ENCODE data around the gene CDK14. TPM values are rescaled to one million over a fixed set of nuclear protein-coding genes. Genes with fewer than 3 reads are reported as not detected.

CDK14 gene
- total and polyA plus RNA-seq, 2 of the 8 experiments (the other 6 are each of a cell fraction or from before 2014, with no cell fraction given) = 5.5 to 47.3 TPM

DNA sequence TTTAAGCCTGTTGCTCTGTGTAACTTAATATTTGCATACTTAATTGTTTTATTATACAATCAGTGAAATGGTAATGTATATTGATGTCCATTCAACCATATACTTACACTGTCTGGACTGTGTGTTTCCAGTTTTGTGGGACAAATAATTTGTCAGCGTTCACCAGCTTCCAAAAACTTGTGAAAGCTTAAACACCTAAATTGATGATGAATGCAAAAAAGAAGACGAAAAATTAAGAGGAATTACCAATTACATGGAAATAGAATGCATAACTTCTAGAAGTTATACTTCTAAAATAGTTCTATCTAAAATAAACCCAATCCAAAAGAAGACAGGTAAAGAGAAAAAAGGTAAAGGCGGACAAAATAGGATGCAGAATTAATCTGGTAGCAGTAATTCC, 513.1 kb downstream of the CDK14 start:
- Histone ChIP-seq H3K27ac (ENCODE audit: low read depth, low read length) (no peak overlapping the region), H3K4ac (replicated peaks; ENCODE audit: insufficient read length, low read depth, low read length) (no peak overlapping the region), H2BK120ac (replicated peaks; ENCODE audit: low read depth, low read length) (no peak overlapping the region), H2BK5ac (ENCODE audit: low read depth, low read length) (no peak overlapping the region), H3K18ac (ENCODE audit: extremely low read depth, low read length) (no peak overlapping the region), H4K20me1 (replicated peaks in 1 of 2; ENCODE audit: control insufficient read depth in 1 of 2, insufficient read depth in 2 of 2, low read length in 2 of 2) (no peaks in the 10 kb centered on the region), H3K4me2 (ENCODE audit: insufficient read depth in 1 of 2, low read depth in 2 of 2, low read length in 2 of 2) (no peak overlapping the region), H2BK20ac (ENCODE audit: low read length) (no peak overlapping the region), H3K36me3 (ENCODE audit: control insufficient read depth in 2 of 4, insufficient read depth in 4 of 4, low read length in 3 of 4) (no peaks in the 10 kb centered on the region), H3K4me3 (ENCODE audit: extremely low read depth in 1 of 4, insufficient read depth in 2 of 4, low read depth in 3 of 4, low read length in 4 of 4) (no peak overlapping the region), H3K14ac (ENCODE audit: insufficient read length) (no peak overlapping the region), H3K23ac (ENCODE audit: insufficient read length) (no peak overlapping the region), H2BK12ac (ENCODE audit: low read depth, low read length) (no peak overlapping the region), H3K9me3 (ENCODE audit: insufficient read depth in 2 of 2, low read depth in 1 of 2, low read length in 1 of 2) (no peaks in the 10 kb centered on the region), H4K5ac (ENCODE audit: insufficient read length, low read depth, low read length) (no peak overlapping the region), H3K79me2 (ENCODE audit: control insufficient read depth in 1 of 2, insufficient read depth in 2 of 2, low read length in 2 of 2) (no peaks in the 10 kb centered on the region), H2AK5ac (ENCODE audit: low read depth, low read length) (no peak overlapping the region), H2BK15ac (ENCODE audit: low read length) (no peak overlapping the region), H3K79me1 (ENCODE audit: low read depth, low read length) (no peaks in the 10 kb centered on the region), H3K23me2 (ENCODE audit: low read depth, low read length) (no peaks in the 10 kb centered on the region), H3K56ac (replicated peaks; ENCODE audit: insufficient read length, low read depth, low read length) (no peak overlapping the region), H2AFZ (ENCODE audit: low read length) (no peak overlapping the region), H3K4me1 (replicated peaks in 1 of 4; ENCODE audit: control insufficient read depth in 3 of 4, insufficient read depth in 4 of 4, low read length in 3 of 4) (no peaks in the 10 kb centered on the region), H4K91ac (replicated peaks; ENCODE audit: insufficient read length, low read length) (no peak overlapping the region), H3K27me3 (replicated peaks in 1 of 4; ENCODE audit: control insufficient read depth in 3 of 4, extremely low read depth in 1 of 4, insufficient read depth in 3 of 4, low read length in 3 of 4) (no peaks in the 10 kb centered on the region), H3K9ac (replicated peaks in 1 of 4; ENCODE audit: extremely low read depth in 1 of 4, low read depth in 3 of 4, low read length in 3 of 4) (no peak overlapping the region), H4K8ac (ENCODE audit: extremely low read depth, insufficient read depth, low read length) (no peak overlapping the region)
- ChIA-PET POLR2A (ENCODE audit: partially characterized antibody) (no interaction called here), CTCF (ENCODE audit: partially characterized antibody) (no interaction called here)
- WGBS, 2 experiments (ENCODE audit: extremely low coverage in 1 of 2, insufficient coverage in 1 of 2, insufficient read length in 1 of 2, insufficient replicate concordance in 2 of 2, low coverage in 1 of 2, low lambda C conversion rate in 2 of 2, missing lambda C conversion rate in 1 of 2) = 86% methylated on average over 3 of the region's 3 CpGs; no CpG with 5 or more reads in 1 of the 2 experiments
- FAIRE-seq = no peak
- no peak for DNase-seq (ENCODE audit: low read depth in 1 of 2, low spot score in 2 of 2)
- TF ChIP-seq, protein P1, sequence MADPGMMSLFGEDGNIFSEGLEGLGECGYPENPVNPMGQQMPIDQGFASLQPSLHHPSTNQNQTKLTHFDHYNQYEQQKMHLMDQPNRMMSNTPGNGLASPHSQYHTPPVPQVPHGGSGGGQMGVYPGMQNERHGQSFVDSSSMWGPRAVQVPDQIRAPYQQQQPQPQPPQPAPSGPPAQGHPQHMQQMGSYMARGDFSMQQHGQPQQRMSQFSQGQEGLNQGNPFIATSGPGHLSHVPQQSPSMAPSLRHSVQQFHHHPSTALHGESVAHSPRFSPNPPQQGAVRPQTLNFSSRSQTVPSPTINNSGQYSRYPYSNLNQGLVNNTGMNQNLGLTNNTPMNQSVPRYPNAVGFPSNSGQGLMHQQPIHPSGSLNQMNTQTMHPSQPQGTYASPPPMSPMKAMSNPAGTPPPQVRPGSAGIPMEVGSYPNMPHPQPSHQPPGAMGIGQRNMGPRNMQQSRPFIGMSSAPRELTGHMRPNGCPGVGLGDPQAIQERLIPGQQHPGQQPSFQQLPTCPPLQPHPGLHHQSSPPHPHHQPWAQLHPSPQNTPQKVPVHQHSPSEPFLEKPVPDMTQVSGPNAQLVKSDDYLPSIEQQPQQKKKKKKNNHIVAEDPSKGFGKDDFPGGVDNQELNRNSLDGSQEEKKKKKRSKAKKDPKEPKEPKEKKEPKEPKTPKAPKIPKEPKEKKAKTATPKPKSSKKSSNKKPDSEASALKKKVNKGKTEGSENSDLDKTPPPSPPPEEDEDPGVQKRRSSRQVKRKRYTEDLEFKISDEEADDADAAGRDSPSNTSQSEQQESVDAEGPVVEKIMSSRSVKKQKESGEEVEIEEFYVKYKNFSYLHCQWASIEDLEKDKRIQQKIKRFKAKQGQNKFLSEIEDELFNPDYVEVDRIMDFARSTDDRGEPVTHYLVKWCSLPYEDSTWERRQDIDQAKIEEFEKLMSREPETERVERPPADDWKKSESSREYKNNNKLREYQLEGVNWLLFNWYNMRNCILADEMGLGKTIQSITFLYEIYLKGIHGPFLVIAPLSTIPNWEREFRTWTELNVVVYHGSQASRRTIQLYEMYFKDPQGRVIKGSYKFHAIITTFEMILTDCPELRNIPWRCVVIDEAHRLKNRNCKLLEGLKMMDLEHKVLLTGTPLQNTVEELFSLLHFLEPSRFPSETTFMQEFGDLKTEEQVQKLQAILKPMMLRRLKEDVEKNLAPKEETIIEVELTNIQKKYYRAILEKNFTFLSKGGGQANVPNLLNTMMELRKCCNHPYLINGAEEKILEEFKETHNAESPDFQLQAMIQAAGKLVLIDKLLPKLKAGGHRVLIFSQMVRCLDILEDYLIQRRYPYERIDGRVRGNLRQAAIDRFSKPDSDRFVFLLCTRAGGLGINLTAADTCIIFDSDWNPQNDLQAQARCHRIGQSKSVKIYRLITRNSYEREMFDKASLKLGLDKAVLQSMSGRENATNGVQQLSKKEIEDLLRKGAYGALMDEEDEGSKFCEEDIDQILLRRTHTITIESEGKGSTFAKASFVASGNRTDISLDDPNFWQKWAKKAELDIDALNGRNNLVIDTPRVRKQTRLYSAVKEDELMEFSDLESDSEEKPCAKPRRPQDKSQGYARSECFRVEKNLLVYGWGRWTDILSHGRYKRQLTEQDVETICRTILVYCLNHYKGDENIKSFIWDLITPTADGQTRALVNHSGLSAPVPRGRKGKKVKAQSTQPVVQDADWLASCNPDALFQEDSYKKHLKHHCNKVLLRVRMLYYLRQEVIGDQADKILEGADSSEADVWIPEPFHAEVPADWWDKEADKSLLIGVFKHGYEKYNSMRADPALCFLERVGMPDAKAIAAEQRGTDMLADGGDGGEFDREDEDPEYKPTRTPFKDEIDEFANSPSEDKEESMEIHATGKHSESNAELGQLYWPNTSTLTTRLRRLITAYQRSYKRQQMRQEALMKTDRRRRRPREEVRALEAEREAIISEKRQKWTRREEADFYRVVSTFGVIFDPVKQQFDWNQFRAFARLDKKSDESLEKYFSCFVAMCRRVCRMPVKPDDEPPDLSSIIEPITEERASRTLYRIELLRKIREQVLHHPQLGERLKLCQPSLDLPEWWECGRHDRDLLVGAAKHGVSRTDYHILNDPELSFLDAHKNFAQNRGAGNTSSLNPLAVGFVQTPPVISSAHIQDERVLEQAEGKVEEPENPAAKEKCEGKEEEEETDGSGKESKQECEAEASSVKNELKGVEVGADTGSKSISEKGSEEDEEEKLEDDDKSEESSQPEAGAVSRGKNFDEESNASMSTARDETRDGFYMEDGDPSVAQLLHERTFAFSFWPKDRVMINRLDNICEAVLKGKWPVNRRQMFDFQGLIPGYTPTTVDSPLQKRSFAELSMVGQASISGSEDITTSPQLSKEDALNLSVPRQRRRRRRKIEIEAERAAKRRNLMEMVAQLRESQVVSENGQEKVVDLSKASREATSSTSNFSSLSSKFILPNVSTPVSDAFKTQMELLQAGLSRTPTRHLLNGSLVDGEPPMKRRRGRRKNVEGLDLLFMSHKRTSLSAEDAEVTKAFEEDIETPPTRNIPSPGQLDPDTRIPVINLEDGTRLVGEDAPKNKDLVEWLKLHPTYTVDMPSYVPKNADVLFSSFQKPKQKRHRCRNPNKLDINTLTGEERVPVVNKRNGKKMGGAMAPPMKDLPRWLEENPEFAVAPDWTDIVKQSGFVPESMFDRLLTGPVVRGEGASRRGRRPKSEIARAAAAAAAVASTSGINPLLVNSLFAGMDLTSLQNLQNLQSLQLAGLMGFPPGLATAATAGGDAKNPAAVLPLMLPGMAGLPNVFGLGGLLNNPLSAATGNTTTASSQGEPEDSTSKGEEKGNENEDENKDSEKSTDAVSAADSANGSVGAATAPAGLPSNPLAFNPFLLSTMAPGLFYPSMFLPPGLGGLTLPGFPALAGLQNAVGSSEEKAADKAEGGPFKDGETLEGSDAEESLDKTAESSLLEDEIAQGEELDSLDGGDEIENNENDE (IDR thresholded peaks at IDR 0.05; ENCODE audit: insufficient replicate concordance, low read length) = no peak
